ENCODE data around the gene ZNF708.
"Not testable (repeated sequence)": the region's sequence is repeated elsewhere in the genome, so short reads cannot be mapped to it uniquely, and the experiment has no call there.

ZNF708 gene

GRCh38 chr19:21259421-21260124 is 69.6 kb downstream of the ZNF708 start:
- not testable (repeated sequence) for DNase-seq

GRCh38 chr19:21256722-21257121 is 72.5 kb downstream of the ZNF708 start:
- no peak for DNase-seq

Data from activated CD4-positive, alpha-beta T cell treated with anti-CD3 and anti-CD28 coated beads for 48 hours (primary cell).